Activated CD4-positive, alpha-beta T cell treated with anti-CD3 and anti-CD28 coated beads, Interleukin-2, amount 10 ng/mL, durations not matched to agents 24 days and 14 days (primary cell): ENCODE results near the gene JPH3. TPM values are rescaled to one million over a fixed set of nuclear protein-coding genes. Genes with fewer than 3 reads are reported as not detected.

ENCODE experiments used
- DNase-seq: peaks from one replicate; pipeline ENCODE4 v3.0.0; 2022
- H3K27ac Mint-ChIP-seq: one replicate; pipeline ENCODE4 v1.8.0; 2022; ENCODE audit warnings: mild to moderate bottlenecking, mixed read lengths
- H3K27me3 Mint-ChIP-seq: one replicate; pipeline ENCODE4 v1.8.0; 2022; ENCODE audit warnings: mixed read lengths
- H3K36me3 Mint-ChIP-seq: one replicate; pipeline ENCODE4 v1.8.0; 2022; ENCODE audit warnings: low read depth, mild to moderate bottlenecking, mixed read lengths
- H3K4me1 Mint-ChIP-seq: one replicate; pipeline ENCODE4 v1.8.0; 2021; ENCODE audit warnings: mixed read lengths
- H3K4me3 Mint-ChIP-seq: one replicate; pipeline ENCODE4 v1.8.0; 2022; ENCODE audit warnings: mild to moderate bottlenecking, moderate library complexity, mixed read lengths
- H3K9me3 Mint-ChIP-seq: one replicate; pipeline ENCODE4 v1.8.0; 2021; ENCODE audit warnings: mixed read lengths
- intact Hi-C: fragments of 100-400 bp; cut with micrococcal nuclease; formaldehyde crosslinking; loops from one replicate; pipeline ENCODE4 v1.15.1; 2023
- total RNA-seq: library from RNA; stranded (reverse); gene quantifications from 2 replicates; pipeline ENCODE4 v1.2.3, GENCODE V29; 2022

Gene JPH3
- total RNA-seq, 1 donor from 2014 or later: not detected

DNA sequence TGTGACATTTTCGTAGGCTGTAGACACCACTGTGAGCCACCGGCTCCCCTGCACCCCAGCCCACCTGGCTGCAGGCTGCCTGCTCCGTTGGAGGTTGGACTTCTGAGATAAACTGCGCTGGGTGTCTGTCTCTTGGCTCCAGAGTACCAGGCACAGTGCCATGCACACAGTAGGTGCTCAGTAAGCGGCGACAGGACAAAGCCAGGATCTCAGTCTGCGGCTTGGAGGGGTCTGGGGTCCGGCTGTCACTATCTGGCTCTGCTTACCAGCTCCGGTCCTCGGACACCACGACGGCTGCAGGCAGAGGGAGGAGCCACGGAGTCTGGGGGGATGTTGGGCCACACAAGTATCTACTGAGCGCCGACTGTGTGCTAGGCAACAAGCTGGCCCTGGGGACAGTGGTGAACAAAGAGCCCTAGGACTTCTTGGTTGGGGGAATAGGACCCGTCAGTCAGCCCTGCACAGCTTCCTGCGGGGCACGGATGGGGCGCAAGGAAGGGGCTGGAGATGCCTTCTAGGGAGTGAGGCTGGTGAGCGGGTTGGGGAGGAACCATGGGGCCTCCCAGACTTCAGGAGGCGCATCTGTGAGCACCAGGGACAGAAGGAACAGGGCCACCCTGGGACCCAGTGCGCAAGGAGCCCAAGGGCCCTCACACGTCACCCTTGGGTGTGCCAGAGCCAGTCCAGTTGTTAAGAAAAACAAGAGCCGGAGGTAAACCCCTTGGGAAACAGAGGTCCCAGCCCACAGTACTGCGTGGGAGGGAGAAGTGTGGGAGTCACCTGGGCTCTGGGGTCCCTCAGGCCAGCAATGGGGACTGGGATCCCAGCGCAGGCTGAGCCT lies 17.3 kb downstream of the JPH3 start:
- Mint-ChIP-seq H3K9me3 (no peaks in the 10 kb centered on the region), H3K4me1 (no peaks in the 10 kb centered on the region), H3K27me3 (no peaks in the 10 kb centered on the region), H3K4me3 (no peak overlapping the region), H3K36me3 (no peaks in the 10 kb centered on the region), H3K27ac (no peak overlapping the region)
- intact Hi-C loops: no loop called here
- DNase-seq: no peak

- no peaks in the 10 kb centered on the region for H3K36me3 Mint-ChIP-seq
- H3K4me1 Mint-ChIP-seq: no peaks in the 10 kb centered on the region
- no peak for DNase-seq
- H3K4me3 Mint-ChIP-seq: no peak overlapping the region
- intact Hi-C loops: no loop called here
- no peaks in the 10 kb centered on the region for H3K9me3 Mint-ChIP-seq
- H3K27me3 Mint-ChIP-seq: no peaks in the 10 kb centered on the region
- no peak overlapping the region for H3K27ac Mint-ChIP-seq
Observed at GRCh38 chr16:87620201-87620495, 17.8 kb downstream of the JPH3 start.

GRCh38 chr16:87621550-87621829 lies 19.2 kb downstream of the JPH3 start:
- Mint-ChIP-seq H3K9me3 (no peaks in the 10 kb centered on the region), H3K4me1 (no peaks in the 10 kb centered on the region), H3K4me3 (no peak overlapping the region), H3K36me3 (no peaks in the 10 kb centered on the region), H3K27me3 (no peaks in the 10 kb centered on the region), H3K27ac (no peak overlapping the region)
- DNase-seq: no peak
- intact Hi-C loops: no loop called here

DNA sequence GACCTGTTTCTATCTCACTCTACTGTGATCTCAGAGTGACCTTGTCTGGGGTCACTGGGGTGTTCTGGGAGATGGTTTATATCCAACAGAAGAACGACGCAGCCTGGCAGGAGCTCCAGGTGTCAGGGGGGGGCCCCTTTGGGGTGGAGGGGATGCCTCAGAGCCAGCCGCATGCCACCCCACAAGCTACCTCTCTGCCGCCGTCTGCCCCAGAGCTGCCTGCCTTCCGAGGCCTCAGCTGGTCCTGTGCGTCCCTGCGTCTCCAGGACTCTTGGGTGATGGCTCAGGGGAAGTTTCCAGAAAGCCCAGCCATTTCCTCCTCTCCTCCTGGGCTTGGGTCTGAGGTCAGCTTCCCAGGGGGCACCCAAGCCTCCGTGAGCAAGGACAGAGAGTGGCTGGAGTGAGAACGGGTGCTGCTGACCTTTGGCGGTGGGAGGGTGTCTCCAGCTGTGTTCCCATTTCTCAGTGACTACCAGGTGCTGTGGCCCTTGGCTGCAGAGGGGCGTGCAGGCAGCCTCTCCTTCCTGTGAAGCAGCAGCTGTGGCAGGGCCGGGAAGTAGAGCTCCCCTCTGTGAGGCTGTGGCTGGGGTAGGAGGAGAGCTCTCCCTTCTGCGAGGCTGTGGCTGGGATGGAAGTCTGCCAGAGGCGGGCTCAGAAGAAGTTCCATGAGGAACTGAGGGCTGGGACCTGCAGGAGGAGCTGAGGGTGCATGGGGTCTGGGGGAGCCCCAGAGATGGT lies 19.8 kb downstream of the JPH3 start:
- no peak for DNase-seq
- no peak overlapping the region for H3K27ac Mint-ChIP-seq
- H3K36me3 Mint-ChIP-seq: no peaks in the 10 kb centered on the region
- H3K4me3 Mint-ChIP-seq: no peak overlapping the region
- intact Hi-C loops: no loop called here
- H3K27me3 Mint-ChIP-seq: no peaks in the 10 kb centered on the region
- H3K9me3 Mint-ChIP-seq: no peaks in the 10 kb centered on the region
- H3K4me1 Mint-ChIP-seq: no peaks in the 10 kb centered on the region

GRCh38 chr16:87622756-87623319 lies 20.5 kb downstream of the JPH3 start:
- Mint-ChIP-seq H3K4me3 (no peak overlapping the region), H3K36me3 (no peaks in the 10 kb centered on the region), H3K4me1 (no peaks in the 10 kb centered on the region), H3K27me3 (no peaks in the 10 kb centered on the region), H3K9me3 (no peaks in the 10 kb centered on the region), H3K27ac (no peak overlapping the region)
- no peak for DNase-seq
- intact Hi-C loops: no loop called here

DNA sequence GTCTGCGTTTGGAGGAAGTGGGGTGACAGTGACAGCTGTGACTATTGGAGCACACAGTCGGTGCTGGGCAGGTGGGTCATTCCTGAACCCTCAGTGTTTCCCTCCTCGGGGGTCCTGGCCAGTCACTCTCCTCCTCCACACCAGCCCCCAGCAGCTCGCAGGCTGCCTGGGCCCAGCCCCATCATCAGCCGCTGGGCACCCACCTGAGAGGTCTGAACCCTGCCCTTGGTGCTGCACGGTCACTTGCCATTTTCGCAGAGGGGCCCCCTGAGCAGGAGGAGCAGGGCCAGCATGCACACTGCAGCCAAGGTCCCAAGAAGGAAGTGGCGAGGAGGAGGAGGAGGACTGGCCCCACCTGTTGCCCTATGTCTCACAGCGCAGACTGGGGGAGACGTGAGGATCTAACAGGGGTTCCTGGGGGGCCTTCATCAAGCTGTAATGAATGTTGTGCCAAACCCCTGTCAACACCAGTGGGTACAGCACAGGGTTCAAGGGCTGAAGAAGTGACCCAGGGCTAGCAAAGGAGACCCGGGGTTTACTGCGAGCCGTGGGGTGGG lies 23.0 kb downstream of the JPH3 start:
- DNase-seq: no peak
- H3K27me3 Mint-ChIP-seq: no peaks in the 10 kb centered on the region
- no peaks in the 10 kb centered on the region for H3K4me1 Mint-ChIP-seq
- H3K36me3 Mint-ChIP-seq: no peaks in the 10 kb centered on the region
- intact Hi-C loops: no loop called here
- no peaks in the 10 kb centered on the region for H3K9me3 Mint-ChIP-seq
- no peak overlapping the region for H3K4me3 Mint-ChIP-seq
- no peak overlapping the region for H3K27ac Mint-ChIP-seq

DNA sequence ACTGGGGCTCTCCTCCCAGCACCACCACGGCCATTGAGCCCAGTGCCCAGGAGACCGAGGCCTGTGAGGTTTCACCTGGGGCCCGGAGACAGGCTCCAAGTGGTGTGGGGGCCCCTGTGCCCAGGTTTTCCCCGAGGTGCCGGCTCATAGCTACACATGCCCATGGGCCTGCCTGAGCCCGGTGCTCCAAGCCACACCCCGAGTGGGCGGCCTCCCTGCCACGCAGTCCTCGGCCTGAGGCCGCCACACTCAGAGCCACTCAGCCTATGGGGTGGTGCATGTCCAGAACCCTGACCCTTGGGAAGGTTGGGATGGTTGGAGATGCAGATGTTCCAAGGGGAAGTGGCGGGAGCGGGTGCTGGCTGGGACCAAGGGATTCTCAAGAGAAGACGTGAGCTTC lies 24.1 kb downstream of the JPH3 start:
- H3K27ac Mint-ChIP-seq: no peak overlapping the region
- H3K9me3 Mint-ChIP-seq: no peaks in the 10 kb centered on the region
- no peak overlapping the region for H3K4me3 Mint-ChIP-seq
- peaks cover under 1% of the 10 kb centered on the region for H3K27me3 Mint-ChIP-seq
- H3K4me1 Mint-ChIP-seq: no peaks in the 10 kb centered on the region
- no peaks in the 10 kb centered on the region for H3K36me3 Mint-ChIP-seq
- intact Hi-C loops: no loop called here
- no peak for DNase-seq

- no peak overlapping the region for H3K27ac Mint-ChIP-seq
- H3K36me3 Mint-ChIP-seq: no peaks in the 10 kb centered on the region
- no peak overlapping the region for H3K4me3 Mint-ChIP-seq
- H3K27me3 Mint-ChIP-seq: peaks cover 2% of the 10 kb centered on the region
- DNase-seq: no peak
- intact Hi-C loops: no loop called here
- H3K9me3 Mint-ChIP-seq: no peaks in the 10 kb centered on the region
- H3K4me1 Mint-ChIP-seq: no peaks in the 10 kb centered on the region
Observed at GRCh38 chr16:87626905-87627304, 24.6 kb downstream of the JPH3 start.

DNA sequence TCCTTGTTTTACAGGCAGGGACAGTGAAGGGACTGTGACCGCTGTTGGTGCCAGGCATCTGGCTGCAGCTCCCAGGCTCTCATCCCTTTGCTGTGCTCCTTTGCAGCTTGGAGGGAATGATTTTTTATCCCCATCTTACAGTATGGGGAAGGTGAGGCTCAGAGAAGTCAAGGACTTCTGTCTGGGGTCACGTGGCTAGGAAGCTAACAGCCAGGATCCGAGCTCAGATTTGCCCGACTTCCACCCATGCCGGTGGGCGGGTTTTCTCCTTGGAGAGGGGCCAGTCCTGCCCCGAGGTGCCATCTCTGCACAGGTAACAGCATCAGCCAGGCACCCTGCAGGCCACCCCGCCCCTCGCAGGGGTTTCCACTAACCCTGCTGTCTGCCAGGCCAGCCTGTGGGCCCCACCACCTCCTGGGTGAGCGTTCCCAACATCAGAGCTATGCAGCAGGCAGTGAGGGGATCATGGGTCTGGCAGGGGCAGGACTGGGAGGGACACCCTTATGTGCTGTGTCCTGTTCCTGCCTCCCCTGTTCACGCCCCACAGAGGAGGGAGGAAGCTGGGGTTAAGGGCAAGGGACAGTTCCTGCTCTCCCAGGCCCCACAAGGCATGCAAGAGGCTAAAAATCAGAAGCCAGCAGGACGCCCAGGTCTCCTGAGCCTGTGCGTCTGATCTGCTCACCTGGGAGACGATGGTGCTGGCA lies 25.4 kb downstream of the JPH3 start:
- Mint-ChIP-seq H3K4me1 (no peaks in the 10 kb centered on the region), H3K4me3 (no peak overlapping the region), H3K36me3 (no peaks in the 10 kb centered on the region), H3K27ac (no peak overlapping the region), H3K27me3 (peaks cover 6% of the 10 kb centered on the region), H3K9me3 (no peaks in the 10 kb centered on the region)
- no peak for DNase-seq
- intact Hi-C loops: no loop called here

GRCh38 chr16:87628246-87628923 lies 26.1 kb downstream of the JPH3 start:
- H3K27ac Mint-ChIP-seq: no peak overlapping the region
- DNase-seq: no peak
- H3K36me3 Mint-ChIP-seq: no peaks in the 10 kb centered on the region
- H3K4me1 Mint-ChIP-seq: no peaks in the 10 kb centered on the region
- no peak overlapping the region for H3K4me3 Mint-ChIP-seq
- H3K27me3 Mint-ChIP-seq: peaks cover 6% of the 10 kb centered on the region
- H3K9me3 Mint-ChIP-seq: no peaks in the 10 kb centered on the region
- intact Hi-C loops: no loop called here

DNA sequence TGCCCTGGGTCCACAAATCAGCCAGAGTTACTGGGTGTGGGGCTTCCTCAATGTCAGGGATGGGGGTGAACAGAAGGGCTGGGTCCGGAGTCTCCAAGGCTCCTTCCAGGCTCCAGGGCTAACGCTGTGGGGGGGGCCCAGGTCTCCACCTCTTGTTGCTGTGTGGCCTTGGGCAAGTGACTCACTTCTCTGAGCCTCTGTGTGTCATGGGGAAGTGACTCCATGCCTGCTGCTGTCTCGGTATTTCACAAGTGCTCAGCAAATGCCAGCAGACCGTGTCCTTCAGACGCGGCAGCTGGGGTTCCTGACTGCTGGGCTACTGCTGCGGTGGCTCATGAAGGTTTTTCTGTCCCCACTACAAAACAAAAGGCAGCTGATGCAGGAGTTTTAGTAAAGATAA lies 26.6 kb downstream of the JPH3 start:
- Mint-ChIP-seq H3K4me1 (no peaks in the 10 kb centered on the region), H3K27me3 (peaks cover 6% of the 10 kb centered on the region), H3K4me3 (no peak overlapping the region), H3K9me3 (no peaks in the 10 kb centered on the region), H3K27ac (no peak overlapping the region), H3K36me3 (no peaks in the 10 kb centered on the region)
- no peak for DNase-seq
- intact Hi-C loops: no loop called here

DNA sequence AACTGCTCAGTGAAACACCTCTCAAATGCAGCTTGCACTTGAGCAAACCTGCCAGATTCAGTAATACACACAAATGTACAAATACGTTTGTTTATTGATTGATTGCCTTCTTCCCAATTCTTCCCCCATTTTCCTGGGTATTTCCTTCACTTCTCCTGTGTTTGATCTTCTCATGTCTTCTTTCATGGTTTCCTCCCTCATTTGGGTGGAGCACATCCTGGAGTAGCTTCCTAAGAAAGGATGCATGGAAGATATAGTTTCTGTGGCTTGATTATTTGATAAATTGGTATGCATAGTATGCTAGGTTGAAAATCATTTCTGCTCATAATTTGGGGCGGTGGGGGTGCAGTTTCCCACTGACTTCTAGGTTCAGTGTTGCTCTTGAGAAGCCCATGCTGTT lies 28.8 kb downstream of the JPH3 start:
- H3K9me3 Mint-ChIP-seq: no peaks in the 10 kb centered on the region
- intact Hi-C loops: loop anchor here (10.0 kb wide), 1 partner anchor 1066 kb away; the partner anchor contains the start of gene FOXC2
- H3K36me3 Mint-ChIP-seq: no peaks in the 10 kb centered on the region
- no peak for DNase-seq
- peaks cover 6% of the 10 kb centered on the region for H3K27me3 Mint-ChIP-seq
- peaks cover 3% of the 10 kb centered on the region for H3K4me1 Mint-ChIP-seq
- no peak overlapping the region for H3K4me3 Mint-ChIP-seq
- no peak overlapping the region for H3K27ac Mint-ChIP-seq

GRCh38 chr16:87634411-87634810 lies 32.1 kb downstream of the JPH3 start:
- H3K9me3 Mint-ChIP-seq: no peaks in the 10 kb centered on the region
- H3K27me3 Mint-ChIP-seq: peaks cover 6% of the 10 kb centered on the region
- intact Hi-C loops: loop anchor here (2.0 to 10.0 kb wide), 2 partner anchors 84 to 1070 kb away; partner anchors contain the start of gene FOXC2
- no peaks in the 10 kb centered on the region for H3K36me3 Mint-ChIP-seq
- no peak for DNase-seq
- no peak overlapping the region for H3K4me3 Mint-ChIP-seq
- H3K4me1 Mint-ChIP-seq: peaks cover 7% of the 10 kb centered on the region
- no peak overlapping the region for H3K27ac Mint-ChIP-seq
